Astrocyte of the cerebellum (primary cell): ENCODE measurements around the gene PSMD11.

Source experiments
- DNase-seq: peaks from one replicate; pipeline ENCODE4 v3.0.0-alpha.2; 2011; ENCODE audit warnings: low read depth
- H3K4me3 ChIP-seq: 2 replicates; pipeline ENCODE4 v1.5.1; 2011; ENCODE audit warnings: mild to moderate bottlenecking, low read depth, low read length, moderate library complexity
- CTCF ChIP-seq: IDR thresholded peaks from 2 replicates; pipeline ENCODE4 v1.5.1; 2012; ENCODE audit warnings: low read length, low read depth, moderate library complexity, mild to moderate bottlenecking; ENCODE audit errors: missing control alignments
- in situ Hi-C: cut with HindIII; loops from 2 replicates; pipeline ENCODE4 v1.10.0; 2017; ENCODE audit warnings: low sequenced_read_pairs

The PSMD11 gene

GRCh38 chr17:32488177-32488542 lies 43.9 kb downstream of the PSMD11 start:
- DNase-seq: no peak
- peak overlapping the region; percentile 52 for H3K4me3 ChIP-seq
- in situ Hi-C loops: no loop called here
- TF ChIP-seq CTCF: no peak

- DNase-seq: no peak
- in situ Hi-C loops: no loop called here
- no peak overlapping the region for H3K4me3 ChIP-seq
- TF ChIP-seq CTCF: no peak
Measured at GRCh38 chr17:32488604-32489180, 44.4 kb downstream of the PSMD11 start.

DNA sequence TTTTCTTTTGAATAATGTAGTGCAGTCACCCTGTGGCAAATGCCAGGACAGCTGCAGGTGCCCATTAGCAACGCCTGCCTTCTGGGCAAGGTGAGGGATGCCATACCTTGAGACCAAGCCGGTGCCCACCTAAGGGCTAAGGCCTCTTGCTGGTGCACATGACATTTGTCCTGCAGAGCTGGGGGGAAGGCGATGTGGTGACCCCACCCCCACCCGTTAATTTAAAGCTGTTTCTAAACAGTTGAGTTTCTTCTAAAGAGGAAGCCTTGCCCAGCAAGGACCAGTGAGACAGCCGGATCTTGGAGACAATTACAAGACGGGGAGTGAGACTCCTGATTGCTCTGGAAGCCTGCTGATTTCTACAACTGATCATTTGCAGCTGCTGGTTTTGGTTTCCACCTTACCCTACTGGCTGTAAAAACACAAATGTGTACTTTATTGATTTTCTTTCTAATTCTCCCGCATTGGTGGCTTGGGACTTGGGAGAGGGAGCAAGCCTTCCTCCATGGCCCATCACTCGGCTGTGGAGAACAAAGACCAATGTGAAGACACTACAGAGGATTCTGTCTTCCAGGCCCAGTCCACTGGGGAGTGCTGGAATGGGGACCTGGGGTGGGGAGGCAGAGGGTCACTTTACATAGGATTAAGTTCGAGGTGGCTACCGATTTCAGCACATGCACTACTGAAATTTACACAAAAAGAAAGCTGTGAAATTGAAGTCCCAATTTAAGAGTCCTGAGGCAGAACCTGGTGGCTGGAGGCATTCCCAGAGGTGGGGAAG lies 45.2 kb downstream of the PSMD11 start:
- H3K4me3 ChIP-seq: no peak overlapping the region
- in situ Hi-C loops: no loop called here
- no peak for TF ChIP-seq CTCF

DNA sequence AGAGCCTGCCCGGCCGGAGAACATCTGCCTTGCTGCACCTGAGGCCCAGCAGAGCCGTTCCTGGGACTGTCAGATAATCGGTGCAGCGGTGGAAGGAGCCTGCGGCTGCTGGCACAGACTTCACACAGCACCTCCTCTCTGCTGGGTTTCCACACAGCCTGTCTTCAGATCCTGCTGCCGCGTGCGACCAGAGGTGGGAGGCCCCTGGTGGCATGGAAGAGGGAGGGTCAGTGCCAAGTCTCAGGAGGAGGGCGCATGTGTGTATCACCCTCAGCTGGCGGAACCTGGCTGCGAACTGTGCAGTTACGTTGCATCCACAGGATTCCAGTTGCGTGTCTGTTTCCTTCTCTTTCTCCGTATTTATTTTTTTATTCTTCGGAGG lies 45.8 kb downstream of the PSMD11 start:
- no peak for TF ChIP-seq CTCF
- in situ Hi-C loops: no loop called here

More for the DNA sequence above, 45.2 kb downstream of the PSMD11 start:
- DNase-seq: no peak

DNA sequence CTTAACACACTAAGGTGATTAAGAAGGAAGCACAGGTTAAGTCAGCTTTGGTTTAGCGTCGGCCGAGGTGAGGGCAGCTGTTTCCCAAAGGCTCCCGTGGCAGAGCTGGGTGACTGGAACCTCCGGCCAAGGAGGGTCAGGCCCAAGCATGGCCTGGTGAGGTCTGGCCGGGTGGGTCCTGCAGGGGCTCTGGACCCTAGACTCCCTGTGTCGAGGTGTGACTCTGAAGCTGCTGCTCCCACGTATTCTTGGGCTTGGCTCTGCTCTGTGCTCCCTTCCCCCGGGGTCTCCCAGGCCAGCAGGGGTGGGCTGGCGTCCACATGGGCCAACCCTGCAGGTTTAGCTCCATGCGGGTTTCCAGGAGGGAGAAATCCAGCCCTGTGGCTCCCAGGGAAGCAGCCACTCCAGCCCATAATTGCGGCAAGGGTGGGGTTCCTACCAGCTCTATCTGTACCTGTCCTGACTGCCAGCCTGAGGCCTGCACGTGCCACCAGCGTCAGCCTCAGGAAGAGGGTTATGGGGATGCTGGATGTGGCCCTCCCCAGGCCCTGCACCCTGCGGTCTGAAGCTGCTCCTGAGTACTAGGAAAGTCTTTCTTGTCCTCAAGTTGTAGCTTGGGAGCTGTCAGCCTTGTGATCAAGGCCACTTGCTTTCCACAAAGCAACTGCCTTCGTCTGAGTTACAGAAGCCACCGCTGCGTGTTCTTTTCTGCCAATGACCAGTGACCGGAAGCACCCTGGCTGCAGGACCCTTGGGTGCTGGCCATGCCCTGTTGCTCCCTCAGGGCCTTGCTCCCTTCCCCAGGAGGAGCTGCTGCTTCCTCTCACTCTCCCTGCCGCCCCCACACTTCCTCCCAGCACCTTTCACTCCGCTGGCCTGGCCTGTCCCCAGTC lies 47.3 kb downstream of the PSMD11 start:
- DNase-seq: no peak
- H3K4me3 ChIP-seq: no peak overlapping the region
- in situ Hi-C loops: no loop called here
- TF ChIP-seq CTCF: no peak

More for the DNA sequence above, 45.8 kb downstream of the PSMD11 start:
- DNase-seq: no peak
- no peak overlapping the region for H3K4me3 ChIP-seq

DNA sequence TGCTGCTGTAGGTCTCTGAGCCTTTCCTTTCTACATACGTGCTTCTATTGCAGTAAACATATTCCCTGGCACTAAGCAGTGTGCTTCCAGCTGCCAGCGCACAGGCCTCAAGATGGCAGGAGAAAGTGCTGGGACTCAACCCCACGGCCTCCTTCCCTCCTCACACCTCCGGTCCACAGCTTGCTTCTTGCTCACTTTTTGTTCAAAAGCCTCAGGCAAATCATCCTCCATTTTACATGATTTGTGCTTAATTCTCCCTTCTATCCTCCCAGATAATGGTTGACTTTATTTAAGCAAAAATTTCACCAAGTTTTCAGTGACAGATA lies 47.9 kb downstream of the PSMD11 start:
- no peak for TF ChIP-seq CTCF
- no peak for DNase-seq
- in situ Hi-C loops: no loop called here
- H3K4me3 ChIP-seq: no peak overlapping the region
